ENCODE results near the gene ALAS1. TPM values are rescaled to one million over a fixed set of nuclear protein-coding genes. Genes with fewer than 3 reads are reported as not detected.
"Not testable (repeated sequence)": the region's sequence is repeated elsewhere in the genome, so short reads cannot be mapped to it uniquely, and the experiment has no call there.

Gene ALAS1
- total RNA-seq, 1 donor from 2014 or later: 38.3 TPM

DNA sequence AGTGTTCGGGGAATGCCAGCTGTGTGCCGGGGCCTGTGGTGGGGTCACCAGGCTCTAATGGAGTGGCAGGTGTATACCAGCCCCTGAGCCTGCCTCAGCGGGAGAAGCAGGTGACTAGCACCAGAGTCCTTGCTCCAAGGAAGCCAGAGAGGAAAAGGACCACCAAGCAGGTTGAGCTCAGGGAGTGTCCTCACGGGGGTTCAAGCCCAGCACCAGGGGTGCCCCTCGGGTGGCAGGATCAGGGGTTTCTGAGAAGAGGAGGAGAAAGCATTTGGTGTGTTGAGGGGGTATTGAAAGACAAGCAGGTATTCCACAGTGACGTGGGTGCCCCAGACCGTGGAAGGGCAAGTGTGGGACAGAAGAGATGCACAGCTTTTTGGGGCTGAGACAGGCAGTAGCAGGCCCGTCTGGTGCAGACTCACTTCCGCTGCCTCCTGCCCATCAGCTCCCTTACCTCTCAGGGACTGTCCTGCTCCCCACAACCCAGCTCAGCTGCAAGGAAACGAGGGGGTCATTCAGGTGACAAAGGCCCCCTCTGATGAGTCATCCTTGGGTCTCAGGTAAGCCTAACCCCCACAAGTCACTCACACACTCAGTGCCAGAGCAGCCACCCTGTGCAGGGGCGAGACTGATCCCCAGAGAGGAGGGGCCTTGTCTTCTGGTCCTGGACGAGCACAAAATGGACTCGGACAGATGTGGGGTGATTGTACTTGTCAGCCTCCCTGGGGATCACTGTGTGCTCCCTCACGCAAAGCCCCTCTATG lies 22.4 kb upstream of the ALAS1 start:
- H3K27ac Mint-ChIP-seq (ENCODE audit: unreplicated experiment): no peak overlapping the region
- H3K4me1 Mint-ChIP-seq (ENCODE audit: low read depth): peaks cover 13% of the 10 kb centered on the region
- H3K27me3 Mint-ChIP-seq (ENCODE audit: low read depth): no peaks in the 10 kb centered on the region
- no peak overlapping the region for H3K4me3 Mint-ChIP-seq (ENCODE audit: unreplicated experiment)
- TF ChIP-seq, protein P1, sequence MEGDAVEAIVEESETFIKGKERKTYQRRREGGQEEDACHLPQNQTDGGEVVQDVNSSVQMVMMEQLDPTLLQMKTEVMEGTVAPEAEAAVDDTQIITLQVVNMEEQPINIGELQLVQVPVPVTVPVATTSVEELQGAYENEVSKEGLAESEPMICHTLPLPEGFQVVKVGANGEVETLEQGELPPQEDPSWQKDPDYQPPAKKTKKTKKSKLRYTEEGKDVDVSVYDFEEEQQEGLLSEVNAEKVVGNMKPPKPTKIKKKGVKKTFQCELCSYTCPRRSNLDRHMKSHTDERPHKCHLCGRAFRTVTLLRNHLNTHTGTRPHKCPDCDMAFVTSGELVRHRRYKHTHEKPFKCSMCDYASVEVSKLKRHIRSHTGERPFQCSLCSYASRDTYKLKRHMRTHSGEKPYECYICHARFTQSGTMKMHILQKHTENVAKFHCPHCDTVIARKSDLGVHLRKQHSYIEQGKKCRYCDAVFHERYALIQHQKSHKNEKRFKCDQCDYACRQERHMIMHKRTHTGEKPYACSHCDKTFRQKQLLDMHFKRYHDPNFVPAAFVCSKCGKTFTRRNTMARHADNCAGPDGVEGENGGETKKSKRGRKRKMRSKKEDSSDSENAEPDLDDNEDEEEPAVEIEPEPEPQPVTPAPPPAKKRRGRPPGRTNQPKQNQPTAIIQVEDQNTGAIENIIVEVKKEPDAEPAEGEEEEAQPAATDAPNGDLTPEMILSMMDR (IDR thresholded peaks at IDR 0.05): no peak
- DNase-seq (ENCODE audit: low spot score): peak; percentile 69
- H3K9me3 Mint-ChIP-seq (ENCODE audit: low read depth): no peaks in the 10 kb centered on the region
- H3K36me3 Mint-ChIP-seq (ENCODE audit: low read depth): no peaks in the 10 kb centered on the region

DNA sequence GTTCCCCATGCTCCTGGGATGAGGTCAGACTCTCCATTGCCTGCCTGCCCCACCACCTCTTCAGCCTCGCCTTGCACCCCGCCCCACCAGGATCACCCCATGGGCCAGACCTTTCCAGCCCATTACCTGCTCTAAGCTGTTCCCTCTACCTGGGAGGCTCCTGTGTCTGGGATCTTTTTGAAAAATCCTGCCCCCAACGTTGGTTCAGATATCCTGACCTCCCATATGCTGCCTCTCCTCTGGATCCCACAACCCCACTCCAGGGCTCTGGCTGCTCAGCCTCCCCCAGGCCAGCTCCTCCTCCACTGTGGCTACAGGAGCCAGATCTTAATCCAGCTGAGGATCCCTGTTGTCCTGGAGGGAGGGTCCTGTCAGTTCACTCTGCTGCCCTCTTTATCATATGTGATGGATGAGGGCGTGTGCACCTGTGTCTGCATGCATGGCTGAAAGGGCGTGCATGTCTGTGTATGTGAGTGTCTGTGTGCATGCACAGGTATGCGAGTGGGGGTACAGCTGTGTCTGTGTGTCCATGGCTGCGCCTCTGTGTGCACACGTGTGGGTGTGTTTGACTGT lies 21.7 kb upstream of the ALAS1 start:
- TF ChIP-seq, protein P1 (IDR thresholded peaks at IDR 0.05): no peak
- no peaks in the 10 kb centered on the region for H3K9me3 Mint-ChIP-seq (ENCODE audit: low read depth)
- H3K4me3 Mint-ChIP-seq (ENCODE audit: unreplicated experiment): no peak overlapping the region
- no peaks in the 10 kb centered on the region for H3K36me3 Mint-ChIP-seq (ENCODE audit: low read depth)
- H3K27me3 Mint-ChIP-seq (ENCODE audit: low read depth): no peaks in the 10 kb centered on the region
- H3K27ac Mint-ChIP-seq (ENCODE audit: unreplicated experiment): no peak overlapping the region
- peaks cover 13% of the 10 kb centered on the region for H3K4me1 Mint-ChIP-seq (ENCODE audit: low read depth)
- peak; percentile 40 for DNase-seq (ENCODE audit: low spot score)

DNA sequence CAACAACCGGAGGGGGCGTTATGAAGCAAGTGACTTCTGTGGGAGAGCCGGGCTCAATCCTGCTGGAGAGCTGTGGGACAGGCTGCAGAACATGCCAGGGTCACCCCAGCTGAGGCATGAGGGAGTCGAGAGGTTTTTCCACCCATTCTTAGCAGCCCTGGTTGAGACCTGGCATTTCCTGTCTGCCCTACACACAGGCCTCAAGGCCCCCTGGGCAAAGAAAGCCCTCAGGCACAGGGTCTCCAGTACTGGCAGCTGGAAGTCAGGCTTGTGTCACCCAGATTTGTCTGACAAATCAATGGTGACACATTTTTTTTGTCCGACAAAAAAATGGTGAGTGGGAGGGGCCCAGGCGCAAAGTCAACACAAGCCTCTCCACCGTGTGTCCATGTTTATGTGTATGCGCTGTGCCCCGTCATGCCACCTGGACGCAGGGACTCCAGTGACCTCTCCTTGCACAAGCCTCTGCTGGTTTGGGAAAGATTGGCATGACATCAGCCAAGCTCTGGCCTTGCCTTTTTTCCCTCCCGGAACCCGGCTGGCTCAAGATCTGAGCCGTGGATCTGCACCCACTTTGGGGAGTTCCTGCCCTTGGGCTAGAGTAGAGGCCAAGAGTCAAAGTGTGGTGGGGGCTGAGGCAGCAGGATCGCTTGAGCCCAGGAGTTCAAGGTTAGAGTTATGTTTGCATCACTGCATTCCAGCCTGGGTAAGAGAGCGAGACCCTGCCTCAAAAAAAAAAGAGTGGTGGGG lies 20.8 kb upstream of the ALAS1 start:
- Mint-ChIP-seq H3K27me3 (ENCODE audit: low read depth) (no peaks in the 10 kb centered on the region), H3K4me1 (ENCODE audit: low read depth) (peaks cover 13% of the 10 kb centered on the region), H3K4me3 (ENCODE audit: unreplicated experiment) (no peak overlapping the region), H3K9me3 (ENCODE audit: low read depth) (no peaks in the 10 kb centered on the region), H3K36me3 (ENCODE audit: low read depth) (no peaks in the 10 kb centered on the region), H3K27ac (ENCODE audit: unreplicated experiment) (no peak overlapping the region)
- peak; percentile 61 for DNase-seq (ENCODE audit: low spot score)
- TF ChIP-seq, protein P1 (IDR thresholded peaks at IDR 0.05): peak; percentile 15

DNA sequence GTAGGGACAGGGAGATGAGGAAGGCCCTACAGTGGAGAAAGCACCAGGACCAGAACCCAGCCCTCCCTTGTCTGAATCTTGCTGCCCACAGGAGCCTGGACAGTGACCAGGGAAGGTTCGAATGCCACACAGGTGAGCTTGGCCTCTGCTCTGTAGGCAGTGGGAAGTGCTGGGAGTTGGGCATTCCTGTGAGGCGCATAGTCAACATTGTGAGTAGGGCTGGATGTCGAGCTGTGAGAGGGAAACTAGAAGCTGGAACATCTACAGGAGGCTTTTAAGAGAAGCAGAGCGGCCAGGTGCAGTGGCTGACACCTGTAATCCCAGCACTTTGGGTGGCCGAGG lies 20.3 kb upstream of the ALAS1 start:
- H3K9me3 Mint-ChIP-seq (ENCODE audit: low read depth): no peaks in the 10 kb centered on the region
- no peak overlapping the region for H3K4me3 Mint-ChIP-seq (ENCODE audit: unreplicated experiment)
- H3K27ac Mint-ChIP-seq (ENCODE audit: unreplicated experiment): no peak overlapping the region
- TF ChIP-seq, protein P1 (IDR thresholded peaks at IDR 0.05): no peak
- DNase-seq (ENCODE audit: low spot score): peak; percentile 34
- H3K4me1 Mint-ChIP-seq (ENCODE audit: low read depth): peaks cover 13% of the 10 kb centered on the region
- H3K36me3 Mint-ChIP-seq (ENCODE audit: low read depth): no peaks in the 10 kb centered on the region
- no peaks in the 10 kb centered on the region for H3K27me3 Mint-ChIP-seq (ENCODE audit: low read depth)

DNA sequence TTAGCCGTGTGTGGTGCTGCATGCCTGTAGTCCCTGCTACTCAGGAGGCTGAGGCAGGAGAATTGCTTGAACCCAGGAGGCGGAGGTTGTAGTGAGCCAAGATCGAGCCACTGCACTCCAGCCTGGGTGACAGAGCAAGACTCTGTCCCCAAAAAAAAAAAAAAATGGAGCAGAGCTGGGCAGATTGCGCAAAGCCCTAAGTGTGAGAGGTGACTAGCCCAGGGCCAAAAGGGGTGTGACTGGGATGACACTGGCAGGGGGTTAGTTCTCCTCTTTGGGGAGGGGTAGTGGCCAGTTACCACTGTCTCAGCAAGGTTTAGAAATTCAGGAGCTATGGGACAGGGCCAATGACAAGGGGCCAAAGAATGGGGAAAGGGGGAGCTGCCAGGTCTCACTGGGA lies 19.8 kb upstream of the ALAS1 start:
- H3K36me3 Mint-ChIP-seq (ENCODE audit: low read depth); H3K27ac Mint-ChIP-seq (ENCODE audit: unreplicated experiment); H3K27me3 Mint-ChIP-seq (ENCODE audit: low read depth); H3K9me3 Mint-ChIP-seq (ENCODE audit: low read depth); H3K4me3 Mint-ChIP-seq (ENCODE audit: unreplicated experiment); DNase-seq (ENCODE audit: low spot score): not testable (repeated sequence)
- peaks cover 13% of the 10 kb centered on the region for H3K4me1 Mint-ChIP-seq (ENCODE audit: low read depth)

Data from chondrocyte (in vitro differentiated cells).